GM19397 (cell line): Measurements from ENCODE around the gene DDX5.

ENCODE experiments used
- ATAC-seq: cut with Tn5 transposase; IDR thresholded peaks from one replicate; pipeline ENCODE4 v1.9.1; 2021; ENCODE audit warnings: mild to moderate bottlenecking, moderate library complexity; ENCODE audit not compliant: unreplicated experiment

DDX5 gene

DNA sequence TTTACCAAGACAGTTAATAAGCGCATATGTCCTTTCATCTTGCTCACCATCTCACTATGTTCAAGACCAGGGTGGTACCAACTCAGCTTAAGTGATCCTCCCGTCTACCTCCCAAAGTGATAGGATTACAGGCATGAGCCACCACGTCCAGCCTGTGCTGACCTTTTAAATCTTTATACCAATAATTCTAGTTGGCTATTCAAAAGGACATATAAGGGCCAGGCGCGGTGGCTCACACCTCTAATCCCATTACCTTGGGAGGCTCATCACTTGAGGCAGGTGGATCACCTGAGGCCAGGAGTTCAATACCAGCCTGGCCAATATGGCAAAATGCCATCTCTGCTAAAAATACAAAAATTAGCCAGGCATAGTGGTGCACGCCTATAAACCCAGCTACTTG, 3.1 kb upstream of the DDX5 start:
- no peak for ATAC-seq

DNA sequence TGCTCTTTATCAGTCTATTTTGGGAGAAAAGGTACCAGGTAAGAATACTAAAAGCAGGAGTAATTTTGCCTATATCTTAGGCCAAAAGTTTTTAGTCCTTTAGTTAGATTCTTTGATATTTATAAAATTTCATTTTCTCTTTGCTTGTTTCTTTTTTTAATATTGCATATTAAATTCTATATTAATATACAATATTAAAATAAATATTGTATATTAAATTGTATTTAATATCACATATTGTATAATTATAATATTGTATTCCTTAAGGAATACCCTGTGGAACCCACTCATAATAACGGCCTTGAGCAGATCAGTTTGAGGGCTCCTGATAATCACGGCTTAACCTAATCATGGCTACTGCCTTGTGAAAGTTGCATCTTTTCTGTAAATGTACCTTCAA, 2.6 kb upstream of the DDX5 start:
- ATAC-seq, result no peak

DNA sequence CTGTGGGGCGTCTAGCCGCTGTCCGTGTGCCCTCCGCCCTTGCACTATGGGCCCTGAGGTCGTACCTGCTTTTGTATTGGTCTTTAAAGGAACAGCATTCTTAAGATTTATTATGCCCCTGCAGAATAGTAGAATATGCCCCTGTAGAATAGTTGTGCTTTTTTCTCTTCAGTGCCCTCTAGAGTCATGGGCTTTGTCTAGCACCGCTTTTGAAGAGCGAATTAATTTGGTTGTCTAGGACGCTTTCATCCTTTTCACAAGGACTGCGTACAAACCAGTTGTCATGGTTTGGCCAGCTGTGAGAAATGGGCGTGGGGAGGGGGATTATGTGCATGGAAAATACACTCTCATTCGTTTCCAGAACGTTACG, 1.3 kb upstream of the DDX5 start:
- no peak for ATAC-seq

DNA sequence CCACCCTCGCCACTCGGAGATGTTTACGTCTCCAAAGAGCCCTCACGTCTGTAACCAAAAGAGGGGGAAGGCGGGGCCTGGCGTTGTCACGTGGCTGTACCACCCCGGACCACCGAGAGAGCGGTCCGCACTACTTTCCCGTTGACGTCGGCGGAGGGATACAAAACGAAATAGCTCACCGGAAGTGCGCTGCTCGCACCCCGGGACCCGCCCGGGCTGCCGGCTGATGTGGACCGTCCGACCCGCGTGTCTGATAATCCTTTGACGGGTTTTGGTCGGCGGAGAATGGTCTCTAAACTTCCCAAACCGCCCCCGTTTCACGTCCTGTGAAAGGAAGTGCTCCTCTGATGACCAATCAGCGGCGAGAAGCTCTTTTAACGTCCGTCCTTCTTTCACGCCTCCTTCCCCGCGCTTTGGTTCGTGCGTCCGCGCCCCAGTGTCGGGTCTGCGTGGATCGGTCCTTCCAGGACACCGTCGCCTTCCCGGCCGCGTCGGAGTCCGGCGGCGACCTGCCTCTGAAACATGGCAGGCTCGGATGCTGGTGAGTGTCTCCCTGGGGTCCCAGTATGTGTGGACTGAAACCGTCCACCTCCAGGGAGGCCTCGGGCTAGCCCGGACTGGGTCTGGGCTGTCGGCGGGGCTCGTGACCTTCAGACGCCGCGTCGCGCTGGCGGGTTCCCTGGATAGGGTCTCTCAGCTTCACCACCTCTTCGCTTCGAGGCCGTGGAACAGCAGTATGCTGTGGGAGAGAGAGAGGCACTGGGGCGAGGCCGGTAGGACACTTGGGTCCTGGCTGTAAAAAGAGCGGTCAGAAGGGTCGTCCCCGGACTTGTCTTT, 705 bp upstream of the DDX5 start, which contains the start of gene CEP95:
CEP95 (plus strand) TSS at position 402 of the 837 bp plus-strand sequence; CDS start at position 523, 121 bp downstream.
- peak; percentile 62 for ATAC-seq

DNA sequence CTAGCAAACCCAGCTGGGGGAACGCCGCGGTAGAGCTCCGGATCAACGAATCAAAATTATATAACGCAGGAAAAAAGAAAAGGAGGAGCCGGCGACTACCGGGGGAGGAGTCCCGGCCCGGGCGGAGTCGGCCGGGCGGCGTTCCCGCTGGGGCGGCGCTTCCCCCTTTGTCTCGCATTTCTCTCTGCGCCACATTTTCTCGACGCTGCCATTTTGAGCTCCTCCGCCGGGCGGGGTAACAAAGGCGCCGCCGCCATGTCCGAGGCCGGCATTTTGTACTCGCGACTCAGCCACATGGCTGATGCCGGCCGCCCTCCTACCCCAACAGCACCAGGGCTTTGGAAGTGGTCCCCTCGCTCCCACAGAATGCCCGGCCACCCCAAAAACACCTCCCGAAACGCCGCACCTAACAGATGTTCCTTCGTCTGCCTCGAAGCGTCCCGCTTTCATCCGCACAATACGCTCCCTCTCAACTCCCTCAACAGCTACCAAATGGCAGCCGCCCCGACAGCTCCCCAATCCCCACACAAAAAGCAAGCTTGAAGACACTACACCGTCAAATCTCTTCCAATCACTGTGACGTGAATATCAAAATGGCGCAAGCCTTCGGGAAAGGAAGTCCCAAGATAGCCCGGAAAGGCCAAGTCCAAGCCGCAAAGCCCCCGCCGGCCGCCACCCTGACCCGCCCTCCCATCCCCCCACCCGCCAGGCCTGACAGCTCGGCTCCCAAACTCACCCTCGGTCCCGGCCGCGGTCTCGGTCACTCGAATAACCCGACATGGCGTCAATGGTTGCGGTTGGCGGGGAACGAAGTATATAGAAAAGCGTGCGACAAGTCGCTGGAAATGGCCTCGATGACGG, 519 bp downstream of the DDX5 start:
- ATAC-seq, result peak; percentile 9

DNA sequence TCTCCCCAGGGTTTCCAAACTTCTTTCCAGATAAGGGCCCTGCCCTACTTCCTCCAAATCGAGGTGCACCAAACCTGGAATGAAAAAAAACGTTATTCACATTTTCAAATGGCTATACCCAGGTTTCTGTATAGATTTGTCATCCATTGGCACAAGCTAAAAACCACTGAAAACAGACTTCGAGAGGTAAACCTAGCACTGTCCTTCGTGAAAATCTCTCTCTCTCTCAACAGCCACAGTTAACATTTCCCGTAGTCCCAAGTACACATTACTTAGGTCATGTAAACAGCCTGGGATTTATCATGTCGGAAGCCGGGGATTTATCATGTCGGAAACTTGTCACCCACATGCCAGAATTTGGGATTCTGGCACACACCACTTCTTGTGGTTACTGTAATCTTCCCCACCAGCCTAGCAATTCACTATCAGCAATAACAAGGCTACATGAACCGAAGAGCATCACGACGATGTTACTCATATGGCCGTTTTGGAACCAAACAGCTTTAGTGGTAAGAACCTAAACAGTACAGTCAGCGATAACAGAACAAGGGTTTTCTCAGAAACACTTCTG, 1.2 kb downstream of the DDX5 start:
- ATAC-seq, result no peak

DNA sequence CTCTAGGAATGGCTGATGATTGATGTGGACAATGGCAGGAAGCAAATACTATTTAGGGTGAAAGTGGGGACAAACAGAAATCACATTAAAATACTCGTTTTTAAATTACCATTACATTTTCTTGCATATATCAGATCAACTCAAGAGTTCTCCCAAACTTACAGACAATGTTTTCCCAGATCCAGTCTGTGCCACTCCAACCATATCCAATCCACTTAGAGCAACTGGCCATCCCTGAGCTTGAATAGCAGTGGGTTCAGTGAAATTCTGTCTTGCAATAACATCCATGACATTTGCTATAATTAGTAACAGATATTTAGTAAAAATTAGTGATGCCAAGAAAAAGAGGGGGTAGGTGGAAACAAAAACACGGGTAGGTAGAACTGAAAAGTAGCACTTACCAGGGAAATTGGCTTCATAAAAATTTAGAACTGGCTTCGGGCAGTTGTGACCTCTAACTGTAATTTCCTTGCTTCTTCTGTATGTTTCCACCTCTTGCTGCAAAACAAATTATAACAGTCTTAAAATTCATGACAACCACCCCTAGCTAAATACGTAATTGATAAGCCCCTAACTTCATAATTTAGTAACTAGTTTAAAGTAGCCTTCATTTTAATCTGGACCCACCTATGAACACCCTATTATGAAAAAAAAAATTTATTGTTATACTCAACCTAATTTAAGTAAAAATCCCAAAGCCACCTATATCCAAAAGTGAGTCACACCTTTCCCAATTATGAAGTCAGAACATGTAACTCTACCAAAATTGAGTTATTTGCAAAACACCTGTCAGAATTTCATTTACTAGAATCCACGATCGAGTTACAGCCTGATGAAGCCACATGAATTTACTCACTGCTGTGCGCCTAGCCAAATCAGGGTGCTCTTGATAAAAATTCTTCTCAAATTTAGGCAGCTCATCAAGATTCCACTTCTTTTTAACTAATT, 2.0 kb downstream of the DDX5 start:
- no peak for ATAC-seq

DNA sequence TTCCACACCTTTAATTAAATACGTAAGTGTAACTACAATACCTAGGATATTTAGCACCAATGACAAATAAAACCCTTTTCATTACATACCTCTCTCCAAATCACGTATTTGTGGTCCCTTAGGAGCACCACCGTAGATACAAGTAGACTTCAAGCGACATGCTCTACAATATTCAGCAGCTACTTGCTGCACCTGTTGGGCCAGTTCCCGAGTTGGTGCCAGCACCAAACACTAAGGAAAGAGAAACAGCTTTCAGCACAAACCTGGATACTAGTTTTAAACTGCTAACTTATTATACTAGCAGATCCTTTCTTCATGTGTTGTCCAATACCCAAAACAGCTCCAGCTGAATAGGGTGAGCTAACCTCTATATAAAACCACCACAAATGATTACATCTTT, 2.7 kb downstream of the DDX5 start:
- ATAC-seq, result no peak

DNA sequence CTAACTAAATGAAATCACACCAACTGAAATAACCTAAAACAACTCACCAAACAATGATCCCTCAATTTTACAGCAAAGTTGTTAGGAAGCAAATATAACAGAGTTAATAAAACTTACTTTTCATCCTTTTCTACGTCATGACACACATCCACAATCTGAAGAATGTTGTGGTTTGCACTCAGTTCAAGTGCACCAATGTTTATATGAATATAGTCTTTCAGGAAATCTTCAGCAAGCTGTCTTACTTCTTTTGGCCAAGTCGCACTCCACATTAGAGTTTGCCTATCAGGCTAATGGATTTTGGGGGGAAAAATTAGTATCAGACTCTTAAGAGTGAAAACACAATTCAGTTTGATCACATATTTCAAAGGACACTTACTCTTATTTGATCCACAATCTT, 3.3 kb downstream of the DDX5 start:
- no peak for ATAC-seq

DNA sequence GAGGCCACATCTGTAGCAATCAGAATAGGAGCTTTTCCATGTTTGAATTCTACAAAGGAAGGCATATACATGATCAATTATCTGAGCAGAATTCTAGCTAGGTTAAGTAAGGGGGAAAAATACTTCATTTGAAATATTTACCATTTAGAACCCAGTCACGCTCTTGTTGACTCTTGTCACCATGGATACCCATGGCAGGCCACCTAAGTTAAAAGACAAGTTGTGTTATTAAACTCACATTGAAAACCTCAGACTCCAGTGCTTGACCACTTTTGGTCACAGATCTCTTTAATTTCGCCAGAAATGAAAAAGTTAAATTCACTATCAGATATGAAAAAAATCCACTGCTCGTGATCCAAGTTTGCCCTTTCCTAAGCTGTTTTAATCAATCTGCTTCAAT, 4.1 kb downstream of the DDX5 start:
- ATAC-seq, result no peak

DNA sequence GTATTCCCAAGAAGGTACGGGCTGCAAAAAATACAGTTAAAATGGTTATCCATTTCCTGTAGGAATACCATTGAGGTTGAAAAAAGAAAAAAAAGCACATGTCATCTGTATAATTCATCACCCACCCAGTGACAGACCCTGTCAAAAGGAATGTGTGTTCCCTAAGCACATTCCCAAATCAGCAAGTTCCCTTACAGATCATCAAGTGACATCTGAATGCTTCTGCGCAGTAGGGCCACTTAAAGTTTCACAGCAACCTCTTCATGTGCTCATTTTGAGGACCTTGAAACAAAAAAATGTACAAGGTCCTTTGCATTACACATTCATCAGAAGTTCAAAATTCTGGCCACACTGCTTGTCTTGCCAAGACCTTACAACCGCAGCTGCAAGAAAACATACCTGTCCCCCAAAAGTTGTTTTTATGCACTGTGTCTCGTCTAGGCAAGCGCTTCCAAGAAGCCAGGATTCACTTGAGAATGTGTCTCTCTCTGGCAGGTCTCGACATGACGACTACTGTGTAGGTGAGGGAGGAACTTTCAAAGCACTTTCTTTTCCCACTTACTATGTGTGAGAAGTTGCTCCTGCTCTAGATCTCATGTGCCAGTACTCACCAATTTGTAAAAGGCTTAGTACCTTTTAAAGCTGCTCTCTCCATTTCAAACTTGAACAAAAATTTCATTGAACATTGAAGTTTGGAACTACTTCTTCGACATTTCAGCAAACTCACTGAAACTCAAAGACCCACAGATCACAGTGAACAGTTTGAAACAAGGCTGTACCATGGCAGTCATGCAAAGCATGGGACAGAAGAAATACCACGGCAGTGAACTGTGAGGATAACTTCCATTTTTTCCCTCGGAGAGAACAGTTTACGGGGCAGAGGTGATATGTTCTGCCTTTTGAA, 5.0 kb downstream of the DDX5 start:
- no peak for ATAC-seq

DNA sequence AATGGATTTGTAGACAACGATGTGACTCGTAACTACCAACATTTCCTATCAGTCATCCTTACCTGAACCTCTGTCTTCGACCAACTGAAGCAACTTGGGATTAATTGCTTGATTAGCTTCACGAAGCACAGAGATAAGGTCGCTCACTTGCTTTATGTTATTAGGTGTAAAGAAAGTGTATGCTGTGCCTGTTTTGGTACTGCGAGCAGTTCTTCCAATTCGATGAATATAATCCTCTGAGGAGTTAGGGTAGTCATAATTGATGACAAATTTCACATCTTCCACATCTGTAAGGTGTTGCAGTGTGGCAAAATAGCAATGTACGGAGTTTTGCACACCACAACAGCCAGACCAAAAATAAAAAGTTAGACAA, 5.6 kb downstream of the DDX5 start:
- ATAC-seq, result no peak

DNA sequence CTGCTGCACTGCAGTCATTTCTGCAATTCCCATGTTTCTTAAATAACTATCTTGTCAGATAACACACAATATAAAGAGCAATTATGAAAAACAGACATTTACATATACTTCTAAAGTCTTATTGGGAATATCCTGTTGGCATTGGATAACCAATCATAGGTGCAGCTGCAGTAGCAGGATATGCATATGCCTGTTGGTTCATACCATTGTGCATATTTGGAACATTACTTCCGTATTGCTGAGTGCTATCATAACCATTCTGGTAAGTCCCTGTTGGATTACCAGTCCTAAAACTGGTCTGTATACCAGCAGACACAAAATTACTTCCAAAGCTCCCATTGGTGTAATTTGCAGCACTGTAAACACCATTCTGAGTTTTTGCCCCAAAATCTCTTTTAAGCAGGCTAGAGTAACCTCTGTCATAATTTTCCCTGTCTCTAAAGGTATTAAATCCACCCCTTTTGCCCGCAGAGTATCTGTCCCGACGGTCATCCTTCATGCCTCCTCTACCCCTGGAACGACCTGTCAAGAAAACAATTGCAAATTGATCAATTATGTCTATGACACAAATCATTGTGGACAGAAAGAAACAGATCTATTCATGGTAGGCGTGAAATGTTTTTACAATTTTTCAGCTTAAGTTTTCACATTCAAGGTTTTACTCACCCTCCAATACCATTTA, 6.1 kb downstream of the DDX5 start:
- no peak for ATAC-seq

DNA sequence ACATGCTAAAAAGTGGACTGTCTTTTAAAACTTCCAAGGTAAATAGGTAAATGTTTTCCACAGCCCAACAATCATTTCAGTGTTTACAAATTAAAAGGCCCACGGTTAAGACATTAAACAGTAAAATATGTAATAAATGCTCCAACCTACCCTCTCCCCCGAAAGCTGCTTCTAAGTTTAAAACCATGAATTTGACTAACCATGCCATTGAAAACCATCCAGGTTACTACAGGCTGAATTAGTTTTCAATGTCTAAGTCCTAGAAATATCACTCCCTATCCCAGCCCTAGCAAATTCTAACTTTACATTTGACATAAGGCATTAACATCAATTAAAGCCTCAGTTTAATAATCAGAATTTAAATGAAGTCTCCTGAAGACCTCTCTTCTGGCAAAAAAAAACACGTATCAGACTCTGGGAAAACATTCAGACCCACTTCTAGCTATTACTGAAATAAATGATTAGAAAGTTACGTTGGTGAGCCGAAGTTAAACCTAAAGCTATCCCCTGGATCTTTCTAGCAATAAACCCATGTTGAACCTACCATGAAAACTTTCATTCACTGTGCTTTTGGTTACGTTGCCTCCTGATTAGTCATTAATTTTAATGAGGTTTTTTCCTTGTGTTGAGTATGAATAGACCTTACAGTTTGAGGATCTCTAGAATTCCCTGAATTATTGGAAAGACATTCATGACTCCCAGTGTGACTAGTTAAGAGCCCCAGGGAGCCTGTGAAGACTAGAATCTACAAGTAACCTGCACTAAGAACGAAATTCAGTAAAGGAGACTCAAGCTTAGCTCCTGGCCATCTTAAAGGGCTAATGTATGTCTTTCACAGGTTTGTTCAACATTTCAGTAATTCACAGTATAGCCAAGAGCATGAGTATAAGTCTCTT, 7.5 kb downstream of the DDX5 start:
- no peak for ATAC-seq

DNA sequence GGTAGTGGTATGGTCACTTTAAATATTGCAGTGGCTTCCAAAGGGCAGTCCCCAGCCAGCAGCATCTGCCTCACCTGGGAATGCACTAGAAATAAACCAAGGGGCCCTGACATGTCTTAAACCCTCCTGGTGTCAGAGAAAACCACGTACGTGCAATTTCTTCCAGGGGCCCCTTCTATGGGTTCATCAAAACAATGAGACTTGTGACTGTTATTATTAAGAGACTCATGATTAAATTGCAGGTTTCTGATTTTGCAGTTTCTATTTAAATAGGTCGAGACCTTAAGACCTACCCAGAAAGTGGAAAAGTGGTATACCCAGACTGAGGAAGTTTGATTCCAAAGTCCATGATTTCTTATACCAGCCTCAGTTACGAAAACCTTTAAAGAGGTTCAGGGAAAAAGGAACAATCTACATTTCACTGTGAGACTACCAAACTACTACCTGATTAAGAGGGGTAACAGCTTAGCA, 8.5 kb downstream of the DDX5 start:
- no peak for ATAC-seq

DNA sequence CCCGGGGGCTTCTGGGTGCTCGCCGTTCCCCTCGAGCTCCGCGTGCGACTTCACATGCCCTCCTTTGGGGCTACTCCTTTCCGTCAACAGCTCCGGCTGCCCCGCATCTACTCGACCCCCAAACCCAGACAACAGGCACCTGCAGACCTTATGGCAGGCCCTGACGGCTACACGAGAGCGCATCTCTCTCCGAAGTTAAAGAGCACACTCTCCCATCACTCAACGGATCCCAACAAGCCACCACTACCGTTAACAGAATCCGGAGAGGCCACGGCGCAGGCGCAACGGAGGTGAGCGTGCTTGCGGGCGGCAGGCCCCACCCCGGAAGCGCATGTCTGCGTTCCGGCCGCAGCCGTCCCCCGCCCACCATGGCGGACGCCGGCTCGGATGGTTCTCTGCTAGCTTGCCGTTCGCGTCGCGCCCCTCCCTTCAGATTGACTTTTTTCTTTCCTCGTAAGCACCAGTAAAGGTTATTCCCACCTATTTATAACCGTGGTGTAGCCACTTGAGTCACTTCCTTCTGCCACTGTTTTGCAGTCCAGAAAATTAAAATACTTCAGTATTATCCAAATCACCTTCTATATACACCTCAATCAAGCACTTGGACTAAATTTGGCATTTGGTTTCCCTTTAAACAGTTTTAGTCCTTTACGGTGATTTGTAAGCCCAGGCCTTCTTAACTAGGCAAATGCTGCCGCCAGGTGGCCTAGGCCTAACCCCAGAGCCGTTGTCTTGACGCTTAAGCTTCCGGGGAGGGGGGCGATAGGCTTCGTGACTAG, 9.1 kb downstream of the DDX5 start, which contains the start of gene POLG2:
POLG2 (minus strand) TSS at position 269 of the 779 bp plus-strand sequence; CDS start at position 183, 86 bp downstream.
- ATAC-seq, result peak; percentile 89

DNA sequence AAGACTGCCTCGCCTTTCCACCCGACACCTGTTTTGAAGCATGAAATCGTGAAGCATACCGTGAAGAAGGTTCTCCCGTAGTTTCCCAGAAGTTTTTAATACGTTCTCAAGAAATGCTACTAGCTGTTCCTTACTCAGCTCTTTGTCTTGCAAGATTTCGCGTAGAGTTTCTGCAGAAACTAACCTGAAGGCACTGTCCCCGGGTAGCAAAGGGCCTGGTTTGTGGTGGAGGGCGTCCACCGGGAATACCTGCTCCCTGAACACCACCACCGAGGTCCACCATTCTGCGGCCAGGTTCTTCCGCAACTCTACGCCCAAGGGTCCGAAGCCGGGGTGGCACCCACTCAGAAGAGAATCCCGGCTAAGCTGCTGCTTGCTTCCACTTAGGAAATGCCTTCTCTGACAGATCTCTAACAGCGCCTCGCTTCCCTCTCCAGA, 9.7 kb downstream of the DDX5 start:
- no peak for ATAC-seq
